GM21717 (cell line): ENCODE measurements around the gene CFAP77.

ENCODE experiments used
- ATAC-seq: cut with Tn5 transposase; IDR thresholded peaks from one replicate; pipeline ENCODE4 v1.9.1; 2021; ENCODE audit warnings: mild to moderate bottlenecking, moderate library complexity; ENCODE audit not compliant: unreplicated experiment

CFAP77 gene

GRCh38 chr9:132514011-132514744 lies 104.2 kb downstream of the CFAP77 start:
- ATAC-seq, result no peak

GRCh38 chr9:132514821-132515220 lies 104.8 kb downstream of the CFAP77 start:
- ATAC-seq, result no peak

GRCh38 chr9:132516301-132516700 lies 106.3 kb downstream of the CFAP77 start:
- ATAC-seq, result no peak

GRCh38 chr9:132516911-132517310 lies 106.9 kb downstream of the CFAP77 start:
- no peak for ATAC-seq

- ATAC-seq, result no peak
These were observed 108.0 kb downstream of the CFAP77 start for GRCh38 chr9:132517815-132518550.

GRCh38 chr9:132518626-132519025 lies 108.6 kb downstream of the CFAP77 start:
- no peak for ATAC-seq

- ATAC-seq, result no peak
These were observed 109.0 kb downstream of the CFAP77 start for GRCh38 chr9:132519033-132519432.

- no peak for ATAC-seq
These were observed 110.6 kb downstream of the CFAP77 start for GRCh38 chr9:132520612-132521011.

- no peak for ATAC-seq
These were observed 115.5 kb downstream of the CFAP77 start for GRCh38 chr9:132525308-132526023.

GRCh38 chr9:132531195-132531594 lies 121.2 kb downstream of the CFAP77 start:
- ATAC-seq, result no peak

- no peak for ATAC-seq
These were observed 121.9 kb downstream of the CFAP77 start for GRCh38 chr9:132531710-132532570.

- no peak for ATAC-seq
These were observed 124.8 kb downstream of the CFAP77 start for GRCh38 chr9:132534832-132535231.

GRCh38 chr9:132536124-132536523 lies 126.1 kb downstream of the CFAP77 start:
- ATAC-seq, result no peak

- no peak for ATAC-seq
These were observed 127.3 kb downstream of the CFAP77 start for GRCh38 chr9:132537352-132537751.

- no peak for ATAC-seq
These were observed 128.1 kb downstream of the CFAP77 start for GRCh38 chr9:132538071-132538470.

GRCh38 chr9:132539096-132539495 lies 129.1 kb downstream of the CFAP77 start:
- no peak for ATAC-seq

GRCh38 chr9:132541051-132541450 lies 131.0 kb downstream of the CFAP77 start:
- ATAC-seq, result no peak

GRCh38 chr9:132541870-132542830 lies 132.1 kb downstream of the CFAP77 start:
- ATAC-seq, result no peak

GRCh38 chr9:132543251-132543650 lies 133.2 kb downstream of the CFAP77 start:
- no peak for ATAC-seq

- ATAC-seq, result no peak
These were observed 133.9 kb downstream of the CFAP77 start for GRCh38 chr9:132543960-132544359.
